DMS53 treated with DMSO at 0.1 percent for 48 hours (cell line): ENCODE measurements around the gene MYO1B.

ENCODE experiments used
- DNase-seq: peaks from one replicate; lab custom pipeline; 2025; ENCODE audit not compliant: unreplicated experiment; lab: John Stamatoyannopoulos, UW

The MYO1B gene

DNA sequence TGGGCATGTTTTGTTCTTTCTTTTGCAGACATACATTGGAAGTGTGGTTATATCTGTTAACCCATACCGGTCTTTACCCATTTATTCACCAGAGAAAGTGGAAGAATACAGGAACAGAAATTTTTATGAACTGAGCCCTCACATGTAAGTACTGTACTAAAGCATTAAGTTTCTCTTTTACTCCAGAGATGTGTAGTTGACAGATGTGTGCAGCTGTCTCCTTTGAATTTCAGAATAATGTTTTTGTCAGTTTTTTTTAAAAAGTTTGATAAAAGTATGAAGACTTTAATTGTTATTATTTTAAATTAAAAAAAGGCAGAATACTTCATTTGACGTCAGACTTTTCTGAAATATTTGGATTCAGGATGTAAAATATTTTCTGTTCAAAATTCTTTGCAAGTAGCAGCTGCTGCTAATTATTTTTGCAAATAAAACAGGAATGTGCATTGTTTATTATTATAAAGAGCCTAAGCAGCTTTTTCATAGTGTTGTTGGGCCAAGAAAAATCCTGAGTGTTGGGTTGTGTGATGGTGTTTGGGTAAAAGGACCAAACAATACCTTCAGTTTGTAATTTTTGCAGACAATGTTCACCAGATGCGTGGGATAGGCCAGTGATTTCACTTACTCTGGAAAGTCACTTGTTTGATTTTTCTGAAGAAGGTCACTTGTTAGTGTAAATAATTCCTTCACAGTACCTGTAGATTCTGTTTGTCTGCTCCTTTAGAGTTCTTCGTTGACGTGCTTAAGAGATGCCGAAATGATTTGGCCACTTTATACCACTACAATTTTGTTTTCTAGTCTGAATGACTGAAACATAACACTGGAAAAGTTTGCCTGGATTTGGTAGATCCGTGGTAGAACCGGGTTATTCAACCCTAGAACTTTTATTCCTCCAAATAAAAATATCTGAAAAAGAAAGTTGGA lies 51.1 kb downstream of the MYO1B start:
- DNase-seq, result no peak

DNA sequence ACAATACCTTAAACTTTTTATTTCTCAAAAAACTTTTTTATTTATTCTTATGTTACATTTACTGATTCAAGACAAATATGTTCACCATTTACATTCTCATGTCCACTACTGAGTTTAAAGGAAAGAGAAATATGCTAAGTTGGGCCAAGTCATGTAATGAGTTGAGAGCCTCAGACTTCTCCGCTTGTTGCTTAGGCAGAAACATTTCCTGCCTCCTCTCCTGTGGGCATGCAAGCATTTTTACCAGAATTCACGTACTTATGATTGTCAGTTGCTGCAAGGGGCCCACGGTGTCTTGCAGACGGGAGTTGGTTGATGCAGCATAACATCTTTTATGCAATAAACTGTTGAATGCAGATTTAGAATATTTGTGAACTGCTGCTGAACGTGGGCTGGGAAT lies 51.8 kb downstream of the MYO1B start:
- DNase-seq, result no peak

DNA sequence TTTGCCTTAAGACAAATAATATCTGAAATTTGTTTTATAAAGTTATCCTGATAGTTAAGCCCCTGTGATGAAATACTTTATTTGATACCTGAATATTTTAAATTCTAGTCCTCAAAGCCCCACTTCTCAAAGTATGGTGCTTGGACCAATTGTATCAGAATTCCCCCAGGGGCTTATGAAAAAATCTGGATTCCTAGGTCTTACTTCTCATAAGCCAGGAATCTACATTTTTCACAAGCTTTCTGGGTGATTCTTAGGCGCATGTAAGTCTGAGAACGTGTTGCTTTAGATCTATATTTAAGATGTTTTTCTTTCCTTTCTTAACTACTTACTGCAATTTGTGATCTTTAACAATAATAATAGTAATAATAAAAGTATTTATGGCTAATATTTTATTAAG lies 53.1 kb downstream of the MYO1B start:
- no peak for DNase-seq

DNA sequence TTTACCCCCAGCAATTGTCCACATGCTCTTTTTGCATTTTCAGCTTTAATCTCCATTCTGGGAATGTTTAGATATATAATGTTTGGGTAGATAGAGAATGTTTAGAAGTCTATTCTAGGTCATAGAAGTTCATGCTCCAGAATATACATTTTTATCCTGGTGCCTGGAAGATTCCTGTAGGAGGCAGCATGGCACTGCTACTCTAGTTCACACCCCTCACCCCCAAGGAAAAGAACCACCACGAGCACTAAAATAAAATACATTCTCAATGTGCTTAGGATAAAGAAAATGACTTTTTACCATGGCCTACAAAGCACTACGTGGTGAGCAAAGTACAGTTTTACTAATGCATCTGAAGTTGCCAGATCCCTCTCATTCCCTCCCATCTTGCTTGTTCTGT lies 53.8 kb downstream of the MYO1B start:
- DNase-seq, result no peak

DNA sequence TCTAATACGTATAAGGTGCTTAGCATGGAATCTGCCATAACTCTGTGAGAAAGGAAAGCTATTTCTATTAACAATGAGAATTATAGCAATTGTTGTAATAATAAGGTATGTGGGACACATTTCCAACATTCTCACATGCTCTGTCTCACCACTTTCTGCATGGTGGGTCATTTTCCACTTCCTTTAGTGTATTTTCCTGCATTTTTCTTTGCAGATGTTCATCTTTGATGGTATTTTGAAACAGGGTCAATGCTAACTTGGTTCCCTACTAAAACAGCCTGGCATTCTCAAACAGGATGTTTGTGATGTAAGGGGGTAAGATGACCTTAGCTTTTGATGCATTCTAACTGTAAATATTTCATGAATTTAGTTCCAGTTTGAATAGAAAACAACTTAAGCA lies 54.7 kb downstream of the MYO1B start:
- DNase-seq, result no peak

DNA sequence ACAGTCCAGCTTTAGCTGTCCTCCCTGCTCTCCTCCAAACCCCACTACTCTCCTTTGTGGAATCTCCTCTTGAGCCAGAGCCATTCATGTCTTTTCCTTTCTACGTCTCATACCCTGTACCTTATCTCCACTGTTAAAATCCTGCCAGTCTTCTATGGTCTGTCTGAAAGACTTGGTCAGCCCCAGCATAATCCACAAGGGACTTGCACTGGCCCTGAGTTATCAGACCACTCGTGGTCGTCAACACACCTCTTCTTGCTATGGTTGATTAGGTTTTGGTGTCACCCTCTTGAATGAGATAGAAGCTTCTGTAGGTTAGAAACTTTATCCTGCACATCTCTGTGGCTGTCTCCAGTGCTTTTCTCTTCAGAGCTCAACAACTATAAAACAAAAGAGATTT lies 56.8 kb downstream of the MYO1B start:
- no peak for DNase-seq

DNA sequence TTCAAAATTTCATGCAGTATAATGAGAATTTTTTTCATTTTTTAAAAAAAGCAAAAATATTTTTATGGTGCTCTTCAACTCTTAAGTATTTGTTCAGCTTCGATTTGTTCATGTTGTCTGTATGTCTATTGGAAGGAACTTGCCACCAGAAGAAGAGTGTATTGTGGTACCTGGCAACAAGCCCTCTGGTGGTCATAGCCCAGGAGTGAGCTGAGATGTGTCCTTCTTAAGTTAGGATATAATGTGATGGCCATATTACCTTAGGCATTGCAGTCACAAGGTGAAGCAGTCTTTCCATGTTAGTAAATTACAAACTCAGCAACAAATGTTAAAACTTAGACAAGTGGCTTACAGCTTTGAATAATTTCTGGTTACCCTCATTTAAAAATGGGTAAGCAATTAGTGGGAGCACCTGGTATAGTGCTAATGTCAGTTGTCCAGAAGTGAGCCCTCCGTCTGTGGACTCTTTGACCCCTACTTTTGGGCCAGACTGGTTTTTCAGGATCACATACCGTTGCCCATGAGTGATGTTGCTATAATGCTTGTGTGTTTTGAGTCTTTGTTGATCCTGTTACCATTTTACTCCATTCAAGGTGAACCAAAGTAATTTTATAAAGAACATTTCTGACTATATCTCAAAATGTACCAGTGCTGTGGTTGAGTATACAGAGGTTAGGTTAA lies 57.4 kb downstream of the MYO1B start:
- peak; percentile 61 for DNase-seq

DNA sequence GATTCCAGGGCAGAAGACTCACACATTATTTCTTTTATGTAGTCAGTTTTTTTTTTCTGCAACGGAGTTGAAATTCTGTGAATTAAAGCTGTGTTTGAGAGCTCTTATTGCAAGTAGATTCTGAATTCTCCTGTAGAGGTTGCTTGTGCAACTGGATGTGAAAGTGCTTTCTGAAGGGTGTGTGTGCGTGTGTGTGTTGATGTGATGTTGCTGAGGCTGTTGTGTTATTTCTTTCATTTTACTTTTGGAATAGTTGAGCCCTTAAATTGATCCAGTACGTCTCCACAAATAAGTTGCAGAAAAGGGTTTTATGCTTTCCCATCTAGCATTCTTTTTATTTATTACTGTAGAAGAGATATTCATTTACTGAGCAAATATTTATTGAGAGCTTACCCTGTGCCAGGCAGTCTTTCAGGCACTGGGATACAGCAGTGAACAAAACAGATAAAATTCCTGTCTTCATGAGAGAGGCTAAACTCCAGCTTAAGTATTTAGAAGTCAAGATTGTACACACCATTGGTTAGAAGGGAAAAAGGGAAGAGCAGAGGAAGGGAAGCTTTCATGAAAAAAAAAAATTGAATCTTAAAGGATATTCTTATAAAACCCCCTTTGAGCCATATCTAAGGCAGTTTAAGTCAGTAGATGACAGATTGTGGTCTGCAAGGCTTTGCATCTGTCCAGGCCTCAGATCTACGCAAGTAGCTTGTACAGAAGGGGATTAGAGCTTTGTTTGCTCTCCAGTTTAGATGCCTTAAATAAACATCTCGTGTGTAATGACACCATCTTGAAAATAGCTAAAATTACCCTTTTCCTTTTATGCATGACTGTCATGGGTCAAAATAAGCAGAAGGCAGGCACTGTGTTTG lies 58.2 kb downstream of the MYO1B start:
- DNase-seq, result peak; percentile 93

DNA sequence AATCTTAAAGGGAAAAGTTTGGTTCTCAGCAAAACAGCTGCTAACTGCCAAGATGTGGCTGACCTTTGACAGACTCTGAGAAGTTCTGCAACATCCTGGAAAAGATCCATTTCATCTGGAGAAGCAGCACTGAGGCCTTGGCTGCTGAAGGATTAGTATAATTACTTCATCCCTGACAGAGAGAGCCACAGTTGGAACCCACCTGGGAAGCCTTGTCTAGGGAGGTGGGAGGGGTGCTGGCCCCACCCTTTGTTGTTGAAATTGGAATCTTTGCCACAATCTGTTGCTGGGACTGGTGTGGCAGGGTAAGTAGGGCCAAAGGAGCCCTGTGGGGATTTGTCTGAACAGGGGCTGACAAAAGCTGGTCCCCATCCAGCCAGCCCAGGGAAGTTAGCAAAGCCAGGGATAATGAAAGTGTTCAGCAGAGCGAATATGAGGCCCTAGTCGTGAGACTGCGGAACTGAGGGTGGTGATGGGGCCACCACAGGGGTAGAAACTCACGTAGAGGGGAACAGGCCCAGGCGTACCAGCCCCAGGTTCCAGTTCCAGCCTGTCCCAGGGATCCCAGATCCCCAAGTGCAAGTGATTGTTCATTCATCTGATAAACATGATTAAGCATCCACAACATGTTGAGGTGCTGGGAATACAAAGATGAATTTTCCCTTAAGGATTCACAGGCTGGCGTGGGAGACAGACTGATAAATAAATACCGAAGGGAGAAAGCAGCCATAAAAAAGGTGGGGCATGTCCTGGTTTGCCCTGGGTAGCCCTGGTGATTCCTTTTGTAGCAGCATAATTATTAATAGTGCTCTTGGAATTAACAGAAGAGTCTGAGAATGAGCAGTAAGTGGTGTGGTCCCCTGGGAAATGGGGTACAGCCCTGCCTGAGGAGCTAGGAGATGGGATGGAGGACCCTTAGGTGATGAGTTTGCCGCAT lies 60.0 kb downstream of the MYO1B start:
- DNase-seq, result no peak

DNA sequence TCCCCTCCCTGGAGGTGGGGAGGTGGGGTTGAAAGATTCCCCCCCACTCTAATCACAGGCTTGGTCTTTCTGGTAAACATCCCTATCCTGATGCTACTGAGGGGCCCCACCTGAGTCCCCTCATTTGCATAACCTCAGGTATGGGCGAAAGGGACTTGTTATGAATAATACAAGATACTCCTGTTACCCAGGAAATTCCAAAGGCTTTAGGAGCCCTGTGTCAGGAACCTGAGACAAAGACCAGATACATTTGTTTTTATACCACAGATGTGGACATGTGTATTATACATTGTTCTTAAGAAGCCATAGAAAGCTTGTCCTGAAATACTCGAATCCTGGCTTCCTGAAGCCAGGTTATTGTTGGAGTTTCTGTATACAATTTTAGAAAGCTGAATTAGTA lies 62.8 kb downstream of the MYO1B start:
- DNase-seq, result no peak

DNA sequence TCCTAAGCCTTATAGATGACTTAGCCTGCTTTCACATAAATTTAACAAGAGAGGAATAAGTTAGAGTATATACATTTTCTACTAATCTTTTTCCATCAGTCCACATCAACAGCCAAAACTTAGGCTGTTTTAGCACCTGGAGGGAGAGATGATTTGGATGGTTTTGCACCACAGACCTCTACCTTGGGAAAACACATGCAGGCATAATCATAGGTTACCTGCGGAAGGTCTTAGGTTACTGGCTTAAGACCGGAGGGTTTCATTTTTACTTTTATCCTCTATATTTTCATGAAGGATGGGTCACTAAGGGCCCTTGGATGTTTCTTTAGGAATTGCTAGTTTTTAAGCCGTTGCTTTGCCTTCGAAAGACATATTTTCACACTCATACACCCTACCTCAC lies 66.0 kb downstream of the MYO1B start:
- no peak for DNase-seq

DNA sequence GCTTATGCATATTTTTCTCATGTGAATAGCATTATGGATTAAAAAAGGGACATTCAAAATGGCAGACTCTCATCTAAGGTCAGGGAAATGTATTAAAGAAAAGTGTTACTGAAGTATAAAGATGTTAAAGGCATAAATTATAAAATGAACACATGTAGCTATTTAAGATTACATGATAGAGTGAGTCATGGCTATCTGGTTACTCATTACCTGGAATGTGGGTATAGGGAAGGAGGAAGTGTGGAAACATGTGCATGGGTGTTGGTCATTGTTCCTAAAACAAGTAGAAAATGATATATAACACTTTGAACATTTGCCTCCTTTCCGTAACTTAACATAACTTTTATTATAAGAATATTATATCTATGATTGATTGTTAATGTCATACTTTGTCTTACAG lies 66.4 kb downstream of the MYO1B start:
- DNase-seq, result peak; percentile 72

DNA sequence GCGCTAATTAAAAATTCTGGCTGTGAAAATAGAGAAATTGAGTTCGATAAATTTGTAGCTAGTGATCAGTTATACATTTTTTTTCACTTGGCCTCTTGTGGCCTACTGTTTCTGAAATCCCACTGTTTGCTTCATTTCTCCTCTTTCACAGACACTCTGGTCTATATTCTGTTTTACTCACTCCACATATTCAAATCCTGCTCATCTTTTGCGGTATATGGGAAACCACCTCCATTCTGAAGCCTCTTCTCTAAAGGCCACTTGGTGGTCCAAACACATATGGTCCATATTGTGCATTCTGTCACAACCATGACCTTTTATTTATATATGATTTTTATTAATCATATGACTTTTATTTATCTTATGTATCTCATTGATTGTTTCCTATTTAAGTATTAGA lies 67.0 kb downstream of the MYO1B start:
- DNase-seq, result no peak

DNA sequence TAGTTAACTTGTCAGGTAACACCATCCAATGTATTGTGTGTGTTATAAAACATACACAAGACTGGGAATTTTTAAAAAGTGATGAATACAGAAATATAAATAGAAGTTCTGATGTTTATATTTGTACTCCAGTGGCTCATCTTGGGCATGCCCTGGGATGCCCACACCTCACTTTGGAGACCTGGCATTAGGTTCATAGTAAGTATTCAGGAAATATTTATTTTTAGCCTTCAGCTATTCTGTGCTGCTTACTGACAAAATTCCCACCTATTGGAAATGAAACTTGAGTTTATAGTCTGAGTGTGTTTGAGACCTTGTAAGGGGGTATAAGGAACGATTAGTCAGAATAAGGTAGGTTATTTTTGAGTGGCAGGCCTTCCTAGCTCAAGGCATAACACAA lies 67.5 kb downstream of the MYO1B start:
- no peak for DNase-seq

DNA sequence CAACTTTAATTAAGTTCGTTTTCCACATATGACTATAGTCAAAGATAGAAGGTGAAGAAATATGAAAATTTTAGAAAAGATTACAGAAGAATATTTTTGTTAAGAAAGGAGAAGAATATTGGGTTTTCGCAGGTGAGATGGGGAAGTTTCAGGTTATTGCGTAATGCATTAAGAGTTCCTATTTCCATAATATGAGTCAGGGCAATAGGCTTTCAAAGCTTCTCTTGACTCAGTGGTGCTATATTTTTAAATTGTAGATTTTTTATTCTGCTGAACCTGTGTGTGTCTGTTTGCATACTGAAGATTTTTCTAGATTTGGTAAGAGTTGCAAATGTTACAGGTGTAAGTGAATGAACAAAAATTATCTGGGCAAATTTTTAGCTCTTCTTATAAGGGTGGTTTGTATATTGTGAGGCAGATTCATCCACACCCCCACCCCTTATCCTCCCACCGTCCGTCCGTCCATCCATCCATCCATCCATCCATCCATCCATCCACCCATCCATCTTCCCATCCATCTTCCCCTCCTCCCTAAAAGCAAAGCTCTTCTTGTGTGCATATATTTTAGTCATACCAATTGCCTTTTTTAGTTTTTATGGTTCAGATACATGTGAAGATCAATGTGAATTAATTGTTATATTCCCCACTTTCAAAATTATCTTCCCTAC lies 69.6 kb downstream of the MYO1B start:
- DNase-seq, result no peak

DNA sequence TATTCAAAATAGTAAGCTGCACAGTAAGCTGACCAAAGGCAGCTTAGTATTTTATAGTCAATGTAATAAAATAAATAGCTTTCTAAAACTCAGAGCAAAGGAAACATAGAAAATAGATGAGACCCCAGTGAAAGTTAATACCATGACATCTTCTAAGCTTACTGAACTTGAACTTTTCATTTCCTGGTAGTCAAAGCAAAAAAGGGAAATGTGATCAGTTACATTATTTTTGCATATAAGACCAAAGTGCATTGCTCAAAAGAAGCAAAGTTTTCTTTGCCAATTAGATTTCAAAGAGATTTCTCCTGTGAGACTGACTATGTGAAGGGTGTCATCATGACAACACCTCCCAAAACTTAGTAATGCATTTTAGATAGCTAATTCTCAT lies 70.2 kb downstream of the MYO1B start:
- DNase-seq, result no peak

DNA sequence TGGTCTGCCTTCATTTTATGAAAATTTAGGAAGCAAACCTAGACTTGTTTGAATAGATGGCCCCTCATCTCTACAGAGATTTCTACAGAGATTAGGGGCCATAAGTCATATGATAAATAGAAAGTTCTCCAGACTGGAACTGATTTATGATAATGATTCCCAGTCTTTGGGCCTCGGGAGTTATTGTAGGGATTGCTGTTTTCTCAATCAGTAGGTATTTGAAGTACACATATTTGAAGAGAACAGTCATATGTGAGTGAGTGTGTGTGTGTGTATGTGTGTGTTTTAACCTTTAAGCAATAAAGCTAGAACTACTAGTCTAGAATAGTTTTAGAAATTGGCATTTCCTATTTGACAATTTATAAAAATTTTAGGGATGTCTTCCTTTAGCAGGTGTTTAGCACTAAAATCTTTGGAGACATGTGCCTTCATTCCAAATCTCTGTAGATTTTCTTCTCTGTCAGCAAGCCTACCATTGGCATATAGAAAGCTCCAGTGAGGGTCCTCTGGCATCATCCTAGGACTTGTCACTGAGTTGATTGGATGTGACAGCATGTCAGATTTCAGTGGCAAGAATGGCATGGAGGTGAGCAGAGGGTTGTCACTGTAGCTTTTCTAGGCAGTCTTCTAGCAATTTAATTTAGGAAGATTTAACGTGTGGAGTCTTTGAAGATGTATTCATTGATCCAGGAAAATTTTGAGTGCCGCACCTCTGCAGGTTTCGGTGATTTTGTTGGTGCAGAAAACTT lies 71.2 kb downstream of the MYO1B start:
- no peak for DNase-seq

DNA sequence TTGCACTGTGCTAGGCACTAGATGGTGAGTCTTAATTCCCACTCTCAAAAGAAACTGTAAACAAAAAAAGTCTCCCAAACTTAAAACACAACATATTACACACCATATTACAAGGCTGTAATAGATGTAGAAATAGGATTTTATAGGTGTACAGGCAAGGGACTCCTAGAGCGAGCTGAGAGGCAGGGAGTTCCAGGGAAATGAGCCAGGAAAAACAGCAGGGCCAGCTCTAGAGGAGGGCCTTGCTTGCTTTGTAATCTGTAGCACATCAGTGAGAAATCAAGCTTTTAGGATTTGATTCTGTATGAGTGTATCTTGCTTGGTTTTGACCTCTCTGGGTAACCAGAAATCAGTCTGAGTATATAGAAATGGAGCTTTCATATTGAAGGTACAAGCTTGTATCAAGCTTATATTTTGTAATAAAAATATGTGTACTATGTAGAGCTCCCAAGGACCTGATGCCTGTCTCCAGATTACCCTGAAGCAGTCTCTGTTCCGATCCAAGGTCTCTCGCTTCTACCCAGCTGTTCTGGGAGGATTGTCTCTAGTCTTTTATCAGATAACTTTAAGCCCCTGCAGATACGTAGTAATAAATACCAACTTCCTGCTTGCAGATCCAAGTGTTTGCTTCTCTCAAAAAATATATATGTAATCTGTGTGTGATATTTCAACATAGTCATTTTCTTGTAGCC lies 73.0 kb downstream of the MYO1B start:
- no peak for DNase-seq

DNA sequence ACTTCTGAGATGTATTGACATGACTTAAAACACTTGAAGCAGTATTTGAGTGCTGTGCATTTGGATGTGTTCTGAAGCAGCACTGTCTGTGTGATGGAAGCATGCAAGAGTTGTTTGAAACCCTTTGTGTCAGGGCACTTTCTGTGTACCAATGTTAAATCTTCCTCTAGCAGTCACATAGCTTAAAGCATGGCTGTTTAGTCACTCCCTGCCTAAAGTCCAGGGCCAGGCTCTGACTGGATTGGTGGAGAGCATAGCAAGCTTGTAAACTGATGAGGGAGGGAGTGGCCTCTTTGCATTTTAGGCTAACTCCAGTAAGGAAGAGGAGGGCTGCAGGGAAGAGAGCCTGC lies 73.5 kb downstream of the MYO1B start:
- DNase-seq, result no peak
